Measurements from ENCODE around the gene HECTD4. TPM values are rescaled to one million over a fixed set of nuclear protein-coding genes. Genes with fewer than 3 reads are reported as not detected.
"Not testable (repeated sequence)": the region's sequence is repeated elsewhere in the genome, so short reads cannot be mapped to it uniquely, and the experiment has no call there.

The HECTD4 gene
- total and polyA plus RNA-seq, 7 donors = 2.1 to 22.8 (median 14.6) TPM

- no peaks in the 10 kb centered on the region for H3K9me3 ChIP-seq
- H3K27me3 ChIP-seq (ENCODE audit: insufficient read depth in 3 of 3, low read length in 2 of 3) = no peaks in the 10 kb centered on the region
- peaks cover 44% of the 10 kb centered on the region for H3K4me1 ChIP-seq
- H3K36me3 ChIP-seq (ENCODE audit: insufficient read depth in 1 of 2, low read depth in 1 of 2) = no peaks in the 10 kb centered on the region
- H3K27ac ChIP-seq = peak overlapping the region; percentile 100
- H3K4me3 ChIP-seq = peak overlapping the region; percentile 99
- ATAC-seq (no peak), DNase-seq (no peak)
- WGBS, 3 donors = 0 to 3% (median 2%) methylated on average over 18 of the region's 18 CpGs
- TF ChIP-seq CTCF (IDR thresholded peaks at IDR 0.05) = no peak
- intact Hi-C loops (cut with DNase I) = no loop called here
These were observed 36.0 kb upstream of the HECTD4 start for GRCh38 chr12:112418273-112418607.

- H3K4me1 ChIP-seq = peaks cover 16% of the 10 kb centered on the region
- H3K27ac ChIP-seq; H3K36me3 ChIP-seq (ENCODE audit: insufficient read depth in 1 of 2, low read depth in 1 of 2); ATAC-seq; DNase-seq; H3K27me3 ChIP-seq (ENCODE audit: insufficient read depth in 3 of 3, low read length in 2 of 3); H3K4me3 ChIP-seq; H3K9me3 ChIP-seq; intact Hi-C loops (cut with DNase I): not testable (repeated sequence)
- 85 to 90% (median 89%) methylated on average over 4 of the region's 4 CpGs for WGBS, 3 donors
These were observed 33.2 kb upstream of the HECTD4 start for GRCh38 chr12:112415457-112415856.

GRCh38 chr12:112413855-112414625 lies 31.8 kb upstream of the HECTD4 start:
- Histone ChIP-seq H3K4me1 (peaks cover 7% of the 10 kb centered on the region), H3K36me3 (ENCODE audit: insufficient read depth in 1 of 2, low read depth in 1 of 2) (no peaks in the 10 kb centered on the region), H3K4me3 (no peak overlapping the region), H3K27me3 (ENCODE audit: insufficient read depth in 3 of 3, low read length in 2 of 3) (no peaks in the 10 kb centered on the region), H3K27ac (no peak overlapping the region), H3K9me3 (no peaks in the 10 kb centered on the region)
- 46 to 58% (median 58%) methylated on average over 2 of the region's 2 CpGs for WGBS, 3 donors
- intact Hi-C loops (cut with DNase I) = no loop called here
- DNase-seq (no peak), ATAC-seq (no peak)
- TF ChIP-seq CTCF (IDR thresholded peaks at IDR 0.05) = no peak

GRCh38 chr12:112409906-112410244 lies 27.6 kb upstream of the HECTD4 start:
- Histone ChIP-seq H3K9me3 (no peaks in the 10 kb centered on the region), H3K4me3 (peak overlapping the region; percentile 79), H3K4me1 (peaks cover 13% of the 10 kb centered on the region), H3K27ac (peak overlapping the region; percentile 90), H3K36me3 (ENCODE audit: insufficient read depth in 1 of 2, low read depth in 1 of 2) (peaks cover 15 to 37% of the 10 kb centered on the region in 2 donors), H3K27me3 (ENCODE audit: insufficient read depth in 3 of 3, low read length in 2 of 3) (no peaks in the 10 kb centered on the region)
- 93 to 95% (median 95%) methylated on average over 13 to 14 of the region's 14 CpGs for WGBS, 3 donors
- intact Hi-C loops (cut with DNase I) = no loop called here
- DNase-seq (no peak), ATAC-seq (no peak)
- TF ChIP-seq CTCF (IDR thresholded peaks at IDR 0.05) = no peak

- 9 to 11% (median 10%) methylated on average over 46 of the region's 46 CpGs for WGBS, 3 donors
- intact Hi-C loops (cut with DNase I) = no loop called here
These were observed 27.1 kb upstream of the HECTD4 start, which contains the start of gene RPL6 for GRCh38 chr12:112409064-112409905. TSS of gene RPL6 (minus strand) at chr12:112409605. CDS start at chr12:112408656, 949 bp downstream.

More at GRCh38 chr12:112409064-112409905, 27.1 kb upstream of the HECTD4 start, which contains the start of gene RPL6:
- Histone ChIP-seq H3K4me1 (peaks cover 13% of the 10 kb centered on the region), H3K4me3 (peak within 1 kb of the TSS; percentile 79), H3K36me3 (ENCODE audit: insufficient read depth in 1 of 2, low read depth in 1 of 2) (peaks cover 15 to 43% of the 10 kb centered on the region in 2 donors), H3K9me3 (no peaks in the 10 kb centered on the region), H3K27me3 (ENCODE audit: insufficient read depth in 3 of 3, low read length in 2 of 3) (no peaks in the 10 kb centered on the region), H3K27ac (peak within 1 kb of the TSS; percentile 90)
- TF ChIP-seq CTCF (IDR thresholded peaks at IDR 0.05) = no peak
- peak; percentile 93 to 96 (median 94) for ATAC-seq
- DNase-seq = peak; percentile 67 to 79

Measured in psoas muscle (tissue), 8 donors.